GM12875 (cell line): ENCODE measurements around the gene PALD1.

Source experiments
- H3K4me3 ChIP-seq: one replicate; pipeline ENCODE4 v1.5.1; 2011; ENCODE audit warnings: low read depth, low read length, control low read depth
- TF ChIP-seq, protein P1 (sequence below): IDR thresholded peaks from 2 replicates; pipeline ENCODE4 v1.5.1; 2011; ENCODE audit warnings: low read depth, mild to moderate bottlenecking, control low read depth, inconsistent platforms, low read length, moderate library complexity, borderline replicate concordance; ENCODE audit not compliant: insufficient read depth

PALD1 gene

DNA sequence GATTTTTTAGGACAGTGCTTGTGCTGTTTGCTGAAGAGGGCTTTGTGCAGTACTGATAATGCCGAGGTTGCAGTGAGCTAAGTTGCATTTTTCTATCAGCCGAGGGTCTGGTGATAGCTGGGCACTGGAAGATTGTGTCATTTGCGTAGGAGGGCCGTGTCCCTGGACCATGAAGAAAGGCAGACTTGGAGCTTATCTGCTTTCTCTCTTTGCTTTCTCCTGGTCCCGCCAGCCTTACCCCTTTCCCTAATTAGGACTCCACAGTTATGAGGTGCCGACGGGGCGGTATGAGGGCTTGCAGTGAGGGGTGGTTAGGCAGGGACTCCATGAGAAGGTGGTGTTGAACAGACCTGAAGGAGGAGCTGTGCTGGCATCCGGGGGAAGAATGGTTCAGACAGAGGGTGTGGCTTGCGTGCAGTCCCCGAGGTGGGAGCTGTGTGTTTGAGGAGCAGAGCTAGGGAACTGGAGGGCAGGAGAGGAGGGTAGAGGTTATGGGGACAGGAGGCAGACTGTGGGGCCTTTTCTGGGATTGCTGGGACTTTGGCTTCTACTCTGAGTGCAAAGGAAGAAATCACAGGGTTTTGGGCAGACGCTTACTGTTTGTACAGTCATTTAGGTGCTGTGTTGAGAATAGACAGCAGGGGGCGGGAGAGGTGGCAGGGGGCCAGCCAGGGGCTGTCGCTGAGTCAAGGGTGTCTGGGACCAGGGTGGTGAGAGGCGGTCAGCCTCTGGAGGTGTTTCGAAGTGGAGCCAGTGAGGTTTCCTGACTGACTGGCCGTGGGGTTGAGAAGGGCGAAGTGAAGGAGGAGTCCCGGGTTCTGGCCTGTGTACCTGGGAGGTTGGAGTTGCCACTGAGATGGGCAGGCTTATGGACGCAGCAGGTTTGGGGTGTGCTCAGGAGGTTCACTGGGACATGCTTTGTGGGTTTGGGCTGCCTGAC, 80.6 kb downstream of the PALD1 start:
- H3K4me3 ChIP-seq = no peak overlapping the region
- TF ChIP-seq, protein P1, sequence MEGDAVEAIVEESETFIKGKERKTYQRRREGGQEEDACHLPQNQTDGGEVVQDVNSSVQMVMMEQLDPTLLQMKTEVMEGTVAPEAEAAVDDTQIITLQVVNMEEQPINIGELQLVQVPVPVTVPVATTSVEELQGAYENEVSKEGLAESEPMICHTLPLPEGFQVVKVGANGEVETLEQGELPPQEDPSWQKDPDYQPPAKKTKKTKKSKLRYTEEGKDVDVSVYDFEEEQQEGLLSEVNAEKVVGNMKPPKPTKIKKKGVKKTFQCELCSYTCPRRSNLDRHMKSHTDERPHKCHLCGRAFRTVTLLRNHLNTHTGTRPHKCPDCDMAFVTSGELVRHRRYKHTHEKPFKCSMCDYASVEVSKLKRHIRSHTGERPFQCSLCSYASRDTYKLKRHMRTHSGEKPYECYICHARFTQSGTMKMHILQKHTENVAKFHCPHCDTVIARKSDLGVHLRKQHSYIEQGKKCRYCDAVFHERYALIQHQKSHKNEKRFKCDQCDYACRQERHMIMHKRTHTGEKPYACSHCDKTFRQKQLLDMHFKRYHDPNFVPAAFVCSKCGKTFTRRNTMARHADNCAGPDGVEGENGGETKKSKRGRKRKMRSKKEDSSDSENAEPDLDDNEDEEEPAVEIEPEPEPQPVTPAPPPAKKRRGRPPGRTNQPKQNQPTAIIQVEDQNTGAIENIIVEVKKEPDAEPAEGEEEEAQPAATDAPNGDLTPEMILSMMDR = peak; percentile 41; the same call in 1 of the 2 replicates

DNA sequence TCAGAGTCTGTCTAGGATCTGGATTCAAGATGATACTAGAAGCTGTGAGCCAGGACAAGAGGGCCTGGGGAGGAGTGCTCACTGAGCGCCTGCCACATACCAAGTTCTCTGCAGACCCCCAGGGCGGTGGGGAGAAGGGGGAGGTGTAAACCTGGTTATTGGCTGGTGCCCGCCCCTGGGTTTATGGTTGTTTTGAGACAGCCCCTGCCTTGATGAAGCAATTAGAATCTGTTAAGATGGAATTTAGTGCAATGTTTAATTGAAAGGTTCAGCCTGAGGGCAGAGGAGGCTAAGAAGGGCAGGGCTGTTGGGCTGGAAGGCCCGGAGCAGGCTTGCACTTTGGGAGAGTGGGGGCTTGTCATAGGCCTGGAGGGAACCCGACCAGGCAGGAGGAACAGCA, 81.3 kb downstream of the PALD1 start:
- TF ChIP-seq, protein P1 = no peak
- no peak overlapping the region for H3K4me3 ChIP-seq

DNA sequence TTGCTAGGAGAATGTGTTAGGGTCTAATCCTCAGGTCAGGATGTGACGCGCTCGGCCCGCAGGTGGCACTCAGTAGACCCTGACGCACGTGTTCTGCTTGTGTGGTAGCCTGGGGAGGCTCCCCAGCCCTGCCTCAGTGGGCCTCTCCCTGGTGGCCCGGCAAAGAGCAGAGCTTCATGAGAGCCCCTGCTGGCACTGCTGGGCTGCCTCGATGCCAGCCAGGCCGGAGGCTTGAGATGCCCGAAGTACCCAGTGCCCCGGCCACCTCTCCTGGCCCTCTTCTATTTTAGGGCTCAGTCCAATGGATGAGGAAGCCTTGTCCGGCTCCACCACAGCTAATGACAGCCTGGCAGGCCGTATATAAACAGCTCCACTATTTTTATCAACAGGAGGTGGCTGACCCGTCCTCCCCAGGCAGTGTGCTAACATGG, 82.0 kb downstream of the PALD1 start:
- no peak overlapping the region for H3K4me3 ChIP-seq
- TF ChIP-seq, protein P1 = no peak

DNA sequence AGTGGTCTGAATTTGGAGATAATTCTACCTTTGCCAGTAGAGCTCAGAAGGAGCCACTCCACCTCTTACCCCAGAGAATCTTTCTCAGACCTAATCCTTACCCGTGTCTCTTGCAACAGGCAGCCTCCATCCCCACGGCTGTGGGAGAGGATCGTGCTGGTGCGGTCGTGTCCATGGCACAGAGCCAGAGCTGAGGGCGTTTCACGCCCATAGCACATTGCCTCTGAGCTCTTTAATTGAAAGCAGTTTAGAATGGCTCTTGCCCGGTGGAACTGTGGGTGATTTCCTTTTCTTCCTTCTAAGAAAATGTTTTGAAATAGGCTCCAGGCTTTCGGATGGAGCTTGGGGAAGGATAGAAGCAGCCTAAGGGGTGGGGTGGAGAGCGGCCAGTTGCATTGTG, 82.5 kb downstream of the PALD1 start:
- TF ChIP-seq, protein P1 = no peak
- no peak overlapping the region for H3K4me3 ChIP-seq

DNA sequence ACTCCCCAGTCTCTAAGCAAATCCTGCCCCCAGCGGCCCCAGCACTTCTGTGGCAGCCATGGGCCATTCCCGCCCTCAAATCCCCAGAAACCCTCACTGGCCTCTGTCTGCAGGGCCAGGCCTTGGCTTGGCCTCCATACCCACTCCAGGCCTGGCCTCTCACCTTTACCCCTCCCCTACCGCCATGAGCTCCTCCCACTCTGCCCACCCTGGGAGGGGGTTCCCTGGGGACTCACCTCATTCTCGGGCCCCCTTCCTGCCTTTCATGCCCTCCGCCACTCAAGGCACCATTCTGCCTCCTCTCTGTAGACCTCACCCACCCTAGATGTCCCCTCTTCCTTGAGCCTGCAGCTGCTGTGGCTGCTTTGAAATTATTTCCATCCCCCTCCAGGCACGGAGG, 83.0 kb downstream of the PALD1 start:
- H3K4me3 ChIP-seq = no peak overlapping the region
- TF ChIP-seq, protein P1 = no peak

DNA sequence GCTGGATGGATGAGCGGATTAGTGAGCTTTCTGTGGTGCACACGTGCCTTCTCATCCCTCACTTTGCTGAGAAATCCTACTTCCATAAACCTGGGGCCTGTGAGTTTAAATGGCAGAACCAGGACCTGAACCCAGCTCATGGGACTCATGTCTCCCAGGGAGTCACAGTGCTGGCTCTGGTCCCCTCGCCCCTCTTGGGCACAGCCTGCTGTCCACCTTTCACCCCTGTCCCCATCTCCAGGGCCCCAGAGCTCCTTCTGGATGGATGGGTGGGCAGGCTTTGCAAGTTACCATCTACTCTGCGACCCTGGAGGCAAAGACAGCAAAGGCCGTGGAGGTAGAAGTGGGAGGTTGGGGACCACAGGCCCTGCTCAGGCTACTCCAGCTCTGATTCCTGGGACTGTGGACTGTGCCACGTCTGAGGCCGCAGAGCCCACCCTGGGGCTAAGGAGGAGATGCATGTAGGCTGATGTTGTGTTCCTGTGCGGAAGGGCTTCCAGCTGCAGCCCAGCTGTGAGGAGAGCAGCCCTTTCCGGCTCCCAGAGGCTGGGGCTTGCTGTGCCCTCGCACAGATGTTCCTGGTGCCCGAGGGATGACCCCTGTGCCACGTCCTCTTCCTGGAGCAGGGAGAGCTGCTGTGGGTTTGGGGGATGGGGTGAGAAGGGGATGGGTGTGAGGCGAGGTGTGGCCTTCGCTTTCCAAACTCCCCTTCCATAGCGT, 83.6 kb downstream of the PALD1 start:
- no peak overlapping the region for H3K4me3 ChIP-seq
- TF ChIP-seq, protein P1 = no peak
